GM10266 (cell line): Measurements from ENCODE around the gene PTPN14.
"Not testable (repeated sequence)": the region's sequence is repeated elsewhere in the genome, so short reads cannot be mapped to it uniquely, and the experiment has no call there.

Experiments used
- DNase-seq: peaks from one replicate; pipeline ENCODE4 v3.0.0; 2012; ENCODE audit errors: extremely low spot score
- CTCF ChIP-seq: IDR thresholded peaks from 2 replicates; pipeline ENCODE4 v1.5.1; 2012; ENCODE audit warnings: mild to moderate bottlenecking, low read depth; ENCODE audit not compliant: control insufficient read depth, insufficient read depth; ENCODE audit errors: missing control alignments

Gene PTPN14

GRCh38 chr1:214401666-214402065 lies 149.7 kb downstream of the PTPN14 start:
- DNase-seq, result no peak
- no peak for TF ChIP-seq CTCF

GRCh38 chr1:214400131-214400530 lies 151.3 kb downstream of the PTPN14 start:
- TF ChIP-seq CTCF, result no peak
- DNase-seq, result no peak

GRCh38 chr1:214398490-214398889 lies 152.9 kb downstream of the PTPN14 start:
- no peak for TF ChIP-seq CTCF
- DNase-seq, result no peak

- DNase-seq, result no peak
- TF ChIP-seq CTCF, result no peak
Measured at GRCh38 chr1:214397497-214397896, 153.9 kb downstream of the PTPN14 start.

GRCh38 chr1:214396330-214396729 lies 155.1 kb downstream of the PTPN14 start:
- no peak for TF ChIP-seq CTCF
- DNase-seq, result no peak

- DNase-seq, result not testable (repeated sequence)
Measured at GRCh38 chr1:214394569-214394968, 156.8 kb downstream of the PTPN14 start.

GRCh38 chr1:214393086-214393485 lies 158.3 kb downstream of the PTPN14 start:
- no peak for DNase-seq
- no peak for TF ChIP-seq CTCF

- TF ChIP-seq CTCF, result no peak
- DNase-seq, result no peak
Measured at GRCh38 chr1:214391873-214392645, 159.3 kb downstream of the PTPN14 start.
